Posterior cingulate gyrus (tissue), 11 donors: Measurements from ENCODE around the gene LGALS3BP.

Source experiments
- DNase-seq, 10 donors: peaks; one replicate each; pipeline versions ENCODE4 v3.0.0 to v3.0.0-alpha.2; 2020 to 2021; ENCODE audit warnings: mixed read lengths in 3 of 10
- intact Hi-C: fragments of 100-400 bp; cut with DNase I; formaldehyde crosslinking; loops from one replicate; pipeline ENCODE4 v1.15.1; 2023

LGALS3BP gene

DNA sequence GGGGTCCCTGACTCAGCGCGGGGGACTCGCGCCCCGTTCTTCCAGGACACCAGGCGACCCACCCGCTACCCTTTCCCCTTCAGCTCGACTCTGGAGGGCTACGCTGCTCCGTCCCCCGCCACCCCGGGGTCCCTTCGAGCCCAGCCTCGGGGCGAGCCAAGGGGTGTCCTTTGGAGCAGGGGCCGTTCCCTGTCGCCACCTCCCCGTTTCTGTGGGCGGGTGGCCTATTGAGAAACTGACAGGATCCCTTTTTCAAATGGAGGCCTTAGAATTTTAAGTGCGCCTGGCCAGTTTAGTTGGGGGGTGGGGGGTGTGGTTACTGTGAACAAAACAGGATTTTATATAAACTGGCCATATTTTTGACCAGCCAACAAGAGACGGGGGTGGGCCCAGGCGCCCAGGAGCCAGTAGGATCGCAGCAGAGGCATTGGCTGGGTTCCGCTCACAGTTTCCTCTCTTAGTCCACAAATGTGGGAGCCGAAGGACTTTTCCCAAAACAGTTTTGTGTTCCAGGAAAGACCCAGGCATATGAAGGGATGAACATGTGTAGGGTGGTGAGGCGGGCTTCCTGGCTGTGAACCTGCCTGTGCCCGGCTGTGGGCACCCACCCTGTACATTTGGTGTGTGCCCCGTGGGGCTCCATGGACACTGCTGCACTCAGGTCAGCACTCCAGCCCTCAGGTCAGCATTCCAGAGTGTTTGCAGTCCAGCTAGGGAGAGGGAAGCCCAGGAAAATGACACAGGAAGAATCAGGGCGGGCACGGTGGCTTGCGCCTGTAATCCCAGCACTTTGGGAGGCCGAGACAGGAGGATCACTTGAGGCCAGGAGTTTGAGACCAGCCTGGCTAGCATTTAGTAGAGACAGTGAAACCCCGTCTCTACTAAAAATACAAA is 53.8 kb downstream of the LGALS3BP start:
- peak; percentile 46 to 96 (median 64) for DNase-seq
- intact Hi-C loops: loop anchor here (1.0 kb wide), 2 partner anchors 8 to 45 kb away; no protein-coding TSS in a partner anchor

DNA sequence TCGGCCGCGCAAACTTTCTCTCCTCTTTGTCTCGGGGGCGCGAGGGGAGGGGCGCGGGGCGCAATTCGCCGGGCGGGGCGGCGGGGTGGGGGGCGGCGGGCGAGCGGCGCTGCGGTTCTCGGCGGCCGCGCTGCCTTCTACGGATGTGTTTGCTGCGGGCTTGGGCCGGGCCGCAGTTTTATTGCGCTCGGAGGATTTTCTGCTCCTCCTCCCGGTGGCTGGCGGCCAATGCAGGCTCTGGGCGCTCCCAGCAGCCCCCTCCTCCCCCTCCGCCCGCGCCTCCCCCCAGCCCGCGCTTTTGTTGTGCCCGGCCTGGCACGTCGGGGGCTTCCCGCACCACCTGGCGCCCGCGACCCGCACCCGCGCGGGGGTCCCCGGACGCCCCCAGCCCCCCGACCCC is 54.5 kb downstream of the LGALS3BP start, which contains the start of gene TIMP2:
TIMP2 (minus strand) TSS at position 154 of the 400 bp plus-strand sequence. CDS start 299 bp downstream, outside the sequence.
- DNase-seq: peak; percentile 82 to 98 (median 89)
- intact Hi-C loops: loop anchor here (1.0 kb wide), 1 partner anchor 9 kb away; no protein-coding TSS in a partner anchor

DNA sequence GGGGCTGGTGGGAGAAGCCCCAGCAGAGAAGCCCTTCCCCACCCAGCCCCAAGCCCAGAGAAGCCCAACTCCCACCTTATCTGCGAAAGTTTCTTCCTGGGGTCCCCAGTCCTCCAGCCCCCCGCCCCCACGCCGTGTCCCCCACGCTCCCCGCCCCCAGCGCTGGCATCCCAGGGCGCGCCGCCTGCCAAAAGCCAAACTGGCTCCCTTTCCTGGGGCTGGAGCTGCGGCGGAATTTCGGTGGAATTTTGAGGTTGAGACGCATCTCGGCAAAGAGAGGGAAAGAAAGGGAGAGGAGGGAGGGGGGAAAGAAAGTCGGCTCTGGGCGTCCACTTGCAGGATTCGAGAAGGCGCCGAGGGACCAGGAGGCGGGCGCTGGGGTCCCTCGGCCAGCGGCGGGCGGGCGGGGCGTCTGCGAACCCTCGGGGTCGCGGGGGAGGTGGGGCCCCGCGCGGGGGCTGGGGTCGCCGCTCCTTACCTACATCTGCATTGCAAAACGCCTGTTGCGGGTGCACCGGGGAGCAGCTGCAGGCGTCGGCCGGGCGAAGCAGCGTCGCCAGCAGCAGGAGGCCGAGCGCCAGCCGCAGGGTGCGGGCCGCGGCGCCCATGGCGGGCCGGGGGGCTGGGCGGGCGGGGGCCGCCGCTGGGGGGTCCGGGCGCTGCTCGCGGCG is 55.1 kb downstream of the LGALS3BP start:
- intact Hi-C loops: loop anchor here (1.0 to 5.0 kb wide), 2 partner anchors 10 to 42 kb away; no protein-coding TSS in a partner anchor
- DNase-seq: peak in 1 of 10 donors; percentile 37

DNA sequence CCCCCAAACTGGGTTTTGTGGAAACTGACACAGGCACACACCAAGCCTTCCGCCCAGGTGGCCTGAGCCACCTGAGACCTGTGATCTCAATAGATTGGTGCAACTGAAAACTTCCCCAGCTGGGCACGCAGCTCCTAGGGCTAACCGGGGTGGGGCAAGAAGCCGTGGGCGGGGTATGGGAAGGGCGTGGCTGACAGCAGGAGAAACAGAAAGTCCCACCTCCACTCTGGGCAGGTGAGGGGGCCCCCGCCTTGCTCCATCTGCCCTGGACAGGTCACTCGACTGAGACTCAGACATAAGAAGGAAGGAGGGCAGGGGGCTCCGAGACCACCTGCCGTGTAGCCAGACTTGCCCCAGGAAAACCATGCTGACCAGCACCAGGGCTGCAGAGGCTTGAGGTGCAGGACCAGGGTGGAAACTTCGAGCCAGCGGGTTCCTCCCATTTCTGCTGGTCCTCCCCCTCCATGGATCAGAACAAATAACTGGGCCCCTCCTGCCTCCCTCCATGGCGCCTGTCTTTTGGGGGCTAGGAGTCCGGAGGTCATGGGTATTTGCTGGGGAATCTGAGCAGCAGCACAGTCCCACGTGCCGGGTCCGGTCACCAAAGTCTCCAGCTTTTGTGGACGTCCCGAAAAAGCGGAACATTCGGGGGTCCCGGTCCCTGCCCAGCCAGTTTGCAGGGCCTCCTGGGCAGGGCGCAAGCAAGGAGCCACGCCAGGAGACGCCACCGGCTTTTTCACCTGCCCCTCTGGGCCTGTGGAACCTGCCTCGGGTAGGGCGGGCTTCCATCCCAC is 55.9 kb downstream of the LGALS3BP start:
- intact Hi-C loops: loop anchor here (5.0 kb wide), 1 partner anchor 42 kb away; no protein-coding TSS in a partner anchor
- DNase-seq: peak in 1 of 10 donors; percentile 89

DNA sequence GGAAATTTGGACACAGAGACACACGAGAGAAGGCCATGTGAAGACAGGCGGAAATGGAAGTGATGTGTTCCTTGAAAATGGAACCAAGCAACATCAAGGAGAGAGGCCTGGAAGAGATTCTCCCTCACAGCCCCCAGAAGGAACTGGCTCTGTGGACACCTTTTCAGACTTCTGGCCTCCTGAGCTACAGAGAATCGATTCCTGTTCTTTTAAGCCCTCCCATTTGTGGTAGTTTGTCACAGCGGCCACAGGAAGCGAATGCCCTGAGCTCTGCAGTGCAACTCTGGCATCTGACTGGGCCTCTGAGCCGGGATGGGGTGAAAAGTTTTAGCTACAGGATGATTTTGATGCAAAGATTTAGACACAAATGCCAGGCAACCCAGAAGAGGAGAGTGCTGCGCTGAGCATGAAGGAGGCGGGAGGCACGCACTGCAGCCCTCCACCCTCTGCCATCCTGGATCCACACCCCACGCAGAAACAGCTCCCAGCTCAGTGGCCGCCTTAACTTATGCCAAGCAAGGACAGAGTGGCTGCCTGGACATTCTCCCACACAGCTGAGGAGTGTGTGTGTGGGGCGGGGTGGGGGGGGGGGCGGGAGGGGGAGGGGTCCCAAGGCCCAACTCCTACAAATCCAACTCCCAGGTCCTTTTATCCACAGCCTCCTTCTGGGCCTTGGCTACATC is 56.8 kb downstream of the LGALS3BP start:
- intact Hi-C loops: loop anchor here (5.0 kb wide), 1 partner anchor 41 kb away; no protein-coding TSS in a partner anchor
- DNase-seq: no peak

DNA sequence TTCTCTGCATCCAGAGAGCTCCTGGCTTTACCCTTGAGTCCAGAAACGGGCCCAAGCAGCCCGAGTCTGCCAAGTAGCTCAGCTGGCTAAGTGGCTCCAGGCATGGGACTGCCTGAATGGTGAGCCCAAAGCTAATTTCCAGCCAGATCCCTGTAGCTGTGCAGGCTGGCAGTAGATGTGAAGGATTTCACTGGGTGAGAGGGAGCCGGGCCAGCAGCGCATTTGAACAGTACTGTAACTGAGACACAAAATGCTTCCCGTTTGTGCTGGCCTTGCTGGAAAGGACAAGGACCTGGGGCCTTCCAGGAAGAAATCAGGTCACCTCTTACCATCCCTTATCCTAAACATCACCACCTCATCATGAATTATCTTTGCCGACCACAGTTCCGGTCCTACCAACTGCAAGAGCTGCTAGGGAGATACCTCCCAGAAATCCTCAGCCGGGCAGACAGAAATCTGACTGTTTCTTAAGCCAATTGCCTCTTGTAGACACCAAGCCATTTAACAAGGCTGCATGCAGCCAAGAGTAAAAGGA is 58.2 kb downstream of the LGALS3BP start:
- peak; percentile 51 to 93 (median 68) for DNase-seq
- intact Hi-C loops: loop anchor here (5.0 kb wide), 1 partner anchor 39 kb away; no protein-coding TSS in a partner anchor
